BJ (cell line): ENCODE data around the gene RNLS. TPM values are rescaled to one million over a fixed set of nuclear protein-coding genes. Genes with fewer than 3 reads are reported as not detected.

Experiments
- CTCF ChIA-PET: fragments of 350-600 bp; formaldehyde crosslinking; extraction: SDS; loops from one replicate; lab custom pipeline; 2021; ENCODE audit warnings: antibody characterized with exemption, inconsistent platforms; lab: Yijun Ruan, JAX
- POLR2A ChIA-PET: fragments of 300-600 bp; sonication (Branson Sonifier 250); formaldehyde crosslinking; extraction: SDS; loops from one replicate; lab custom pipeline; 2021; ENCODE audit warnings: antibody characterized with exemption; lab: Charles Lee
- DNase-seq: peaks from one replicate; pipeline ENCODE4 v3.0.0-alpha.2; 2011; ENCODE audit warnings: low read depth
- H3K27me3 ChIP-seq: 2 replicates; pipeline ENCODE4 v1.6.0; 2011; ENCODE audit warnings: low read length; ENCODE audit not compliant: control insufficient read depth, insufficient read depth
- H3K36me3 ChIP-seq: 2 replicates; pipeline ENCODE4 v1.5.1; 2011; ENCODE audit warnings: low read length; ENCODE audit not compliant: control insufficient read depth, insufficient read depth
- H3K4me3 ChIP-seq: 2 replicates; pipeline ENCODE4 v1.5.1; 2011; ENCODE audit warnings: low read depth, mild to moderate bottlenecking, control low read depth, low read length
- CTCF ChIP-seq: IDR thresholded peaks from 2 replicates; pipeline ENCODE4 v1.5.1; 2011; ENCODE audit warnings: low read depth, mild to moderate bottlenecking, control low read depth, inconsistent platforms, low read length, moderate library complexity; ENCODE audit not compliant: insufficient read depth
- polyA plus RNA-seq: library from polyadenylated mRNA; depleted of rRNA; stranded (reverse); fragments of >200 nt; gene quantifications from 2 replicates; pipeline ENCODE4 v1.2.3, GENCODE V29; 2011

The RNLS gene
- polyA plus RNA-seq, 1 experiment: 11.8 TPM

- CTCF ChIA-PET: no interaction called here
Measured at GRCh38 chr10:88538048-88538447, 45.1 kb downstream of the RNLS start.

DNA sequence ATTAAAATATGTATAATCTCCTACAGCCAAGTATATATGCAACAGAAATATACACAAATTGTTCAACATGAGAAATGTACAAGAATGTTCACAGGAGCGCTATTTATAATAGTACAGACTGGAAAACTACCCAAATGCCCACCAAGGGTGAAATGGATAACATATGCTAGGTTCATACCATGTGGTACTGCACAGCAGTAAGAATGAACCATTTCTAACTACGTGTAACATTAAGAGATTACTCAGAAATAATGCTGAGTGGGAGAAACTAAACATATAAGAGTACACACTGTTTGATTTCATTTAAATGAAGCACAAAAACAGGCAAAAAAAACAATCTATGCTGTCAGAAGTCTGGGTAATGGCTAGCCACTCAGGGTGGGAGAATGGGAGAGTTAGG lies 45.8 kb downstream of the RNLS start:
- POLR2A ChIA-PET: no interaction called here
- no peak for DNase-seq
- CTCF ChIA-PET: no interaction called here
- no peak overlapping the region for H3K4me3 ChIP-seq
- H3K36me3 ChIP-seq: no peaks in the 10 kb centered on the region
- no peaks in the 10 kb centered on the region for H3K27me3 ChIP-seq
- TF ChIP-seq CTCF: no peak

More at GRCh38 chr10:88538048-88538447, 45.1 kb downstream of the RNLS start:
- no peaks in the 10 kb centered on the region for H3K27me3 ChIP-seq
- POLR2A ChIA-PET: no interaction called here
- H3K36me3 ChIP-seq: no peaks in the 10 kb centered on the region
- no peak for TF ChIP-seq CTCF
- peak; percentile 66 for DNase-seq
- H3K4me3 ChIP-seq: no peak overlapping the region

DNA sequence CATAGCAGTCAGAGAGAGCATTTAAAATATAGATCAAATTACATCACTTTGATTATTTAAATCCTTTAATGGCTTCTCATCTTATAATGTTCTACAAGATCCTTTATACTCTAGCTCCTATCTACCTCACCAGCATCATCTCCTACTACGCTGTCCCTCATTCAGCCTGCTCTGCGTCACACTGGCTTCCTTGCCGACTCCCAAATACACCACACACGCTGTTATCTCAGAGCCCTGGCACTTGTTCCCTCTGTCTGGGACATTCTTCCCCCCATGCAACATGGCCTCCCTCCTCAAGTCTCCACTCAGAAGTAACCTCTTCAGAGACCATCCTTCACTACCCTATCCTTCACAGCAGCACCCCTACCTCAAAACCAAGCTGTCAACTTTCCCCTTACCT lies 46.7 kb downstream of the RNLS start:
- TF ChIP-seq CTCF: no peak
- Histone ChIP-seq H3K36me3 (no peaks in the 10 kb centered on the region), H3K4me3 (no peak overlapping the region), H3K27me3 (no peaks in the 10 kb centered on the region)
- DNase-seq: no peak
- POLR2A ChIA-PET: no interaction called here
- CTCF ChIA-PET: no interaction called here

GRCh38 chr10:88534072-88534665 lies 48.9 kb downstream of the RNLS start:
- ChIA-PET POLR2A (no interaction called here), CTCF (no interaction called here)
- H3K27me3 ChIP-seq: no peaks in the 10 kb centered on the region
- no peak for DNase-seq
- no peak for TF ChIP-seq CTCF
- H3K36me3 ChIP-seq: no peaks in the 10 kb centered on the region
- no peak overlapping the region for H3K4me3 ChIP-seq

- no peak for DNase-seq
- CTCF ChIA-PET: interaction anchor here (0.9 to 1.9 kb wide), 2 partner anchors 21 to 22 kb away, joined by 3 to 4 read pairs; no protein-coding TSS in a partner anchor
- H3K4me3 ChIP-seq: no peak overlapping the region
- no peaks in the 10 kb centered on the region for H3K27me3 ChIP-seq
- POLR2A ChIA-PET: no interaction called here
- TF ChIP-seq CTCF: no peak
- no peaks in the 10 kb centered on the region for H3K36me3 ChIP-seq
Measured at GRCh38 chr10:88531392-88532052, 51.6 kb downstream of the RNLS start.
